ENCODE measurements around the gene TMEM258. TPM values are rescaled to one million over a fixed set of nuclear protein-coding genes. Genes with fewer than 3 reads are reported as not detected.

The TMEM258 gene
- total and polyA plus RNA-seq, 10 of the 15 experiments (the other 5 are each of a cell fraction or from before 2014, with no cell fraction given): 160 to 840 (median 326) TPM

- TF ChIP-seq CEBPZ (IDR thresholded peaks at IDR 0.05; ENCODE audit: low read depth, low read length) (no peak), RELB (IDR thresholded peaks at IDR 0.05; ENCODE audit: low read depth) (no peak), TCF7 (IDR thresholded peaks at IDR 0.05; ENCODE audit: borderline replicate concordance) (no peak), MYC (IDR thresholded peaks at IDR 0.05; ENCODE audit: insufficient read depth, insufficient read length, insufficient replicate concordance, low read length, severe bottlenecking) (no peak), RAD21 (IDR thresholded peaks at IDR 0.05; ENCODE audit: insufficient read depth, low read depth, low read length) (no peak), SMAD1 (IDR thresholded peaks at IDR 0.05; ENCODE audit: low read depth, partially characterized antibody) (peak; percentile 13), MXI1 (IDR thresholded peaks at IDR 0.05; ENCODE audit: low read depth, low read length) (no peak), ZBTB11 (CRISPR knock-in tag; IDR thresholded peaks at IDR 0.05) (no peak), MTA2 (IDR thresholded peaks at IDR 0.05; ENCODE audit: low read depth) (peak; percentile 32; the same call in 1 of the 2 replicates), MEF2B (IDR thresholded peaks at IDR 0.05; ENCODE audit: partially characterized antibody, poor library complexity, severe bottlenecking) (peak; percentile 8), MLLT1 (IDR thresholded peaks at IDR 0.05) (peak; percentile 94), RBBP5 (conservative IDR thresholded peaks at IDR 0.05) (no peak), SUPT20H (IDR thresholded peaks at IDR 0.05; ENCODE audit: borderline replicate concordance, control insufficient read depth, low read depth, low read length) (no peak), RELA (IDR thresholded peaks at IDR 0.05; ENCODE audit: borderline replicate concordance, partially characterized antibody) (no peak), SREBF1 (IDR thresholded peaks at IDR 0.05; ENCODE audit: low read length) (no peak)
These were observed 37.6 kb downstream of the TMEM258 start (continued) for GRCh38 chr11:61754534-61755482.

Measured in GM12878 (cell line).